GM19238 (cell line): ENCODE measurements around the gene HCN1.
"Not testable (repeated sequence)": the region's sequence is repeated elsewhere in the genome, so short reads cannot be mapped to it uniquely, and the experiment has no call there.

ENCODE experiments used
- DNase-seq: peaks from one replicate; pipeline ENCODE4 v3.0.0; 2011; ENCODE audit warnings: low spot score; ENCODE audit not compliant: insufficient read length

The HCN1 gene

GRCh38 chr5:45617859-45618416, 78.2 kb downstream of the HCN1 start:
- no peak for DNase-seq

GRCh38 chr5:45609661-45610060, 86.5 kb downstream of the HCN1 start:
- DNase-seq: no peak

GRCh38 chr5:45604092-45604491, 92.1 kb downstream of the HCN1 start:
- DNase-seq: no peak

GRCh38 chr5:45601424-45601823, 94.8 kb downstream of the HCN1 start:
- DNase-seq: no peak

- DNase-seq: no peak
Observed at GRCh38 chr5:45596320-45596719, 99.9 kb downstream of the HCN1 start.

DNA sequence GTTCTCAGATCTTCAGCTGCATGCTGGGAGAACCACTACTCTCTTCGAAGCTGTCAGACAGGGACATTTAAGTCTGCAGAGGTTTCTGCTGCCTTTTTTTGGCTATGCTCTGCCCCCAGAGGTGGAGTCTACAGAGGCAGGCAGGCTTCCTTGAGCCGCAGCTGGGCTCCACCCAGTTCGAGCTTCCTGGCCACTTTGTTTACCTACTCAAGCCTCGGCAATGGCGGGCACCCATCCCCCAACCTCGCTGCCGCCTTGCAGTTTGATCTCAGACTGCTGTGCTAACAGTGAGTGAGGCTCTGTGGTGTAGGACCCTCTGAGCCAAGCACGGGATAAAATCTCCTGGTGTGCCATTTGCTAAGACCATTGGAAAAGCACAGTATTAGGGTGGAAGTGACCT, 110.2 kb downstream of the HCN1 start:
- DNase-seq: not testable (repeated sequence)

DNA sequence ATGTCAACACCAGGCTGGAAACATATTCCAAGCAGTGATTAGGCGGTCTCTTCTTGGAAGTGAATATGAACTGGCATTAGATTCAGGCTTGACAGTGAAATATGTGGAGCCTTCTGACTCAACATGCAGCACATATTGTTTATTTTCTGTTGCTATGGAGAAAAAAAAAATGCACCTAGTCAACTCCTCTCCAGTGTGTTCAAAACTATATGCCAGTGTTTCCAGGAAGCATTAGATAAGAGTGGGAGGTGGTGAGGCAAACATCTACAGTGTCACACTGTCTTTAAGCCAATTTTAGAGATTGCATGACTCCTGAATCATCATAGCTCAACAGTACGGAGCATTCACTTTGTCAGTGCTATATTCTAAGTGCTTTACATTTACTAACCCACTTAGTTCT, 117.9 kb downstream of the HCN1 start:
- no peak for DNase-seq

DNA sequence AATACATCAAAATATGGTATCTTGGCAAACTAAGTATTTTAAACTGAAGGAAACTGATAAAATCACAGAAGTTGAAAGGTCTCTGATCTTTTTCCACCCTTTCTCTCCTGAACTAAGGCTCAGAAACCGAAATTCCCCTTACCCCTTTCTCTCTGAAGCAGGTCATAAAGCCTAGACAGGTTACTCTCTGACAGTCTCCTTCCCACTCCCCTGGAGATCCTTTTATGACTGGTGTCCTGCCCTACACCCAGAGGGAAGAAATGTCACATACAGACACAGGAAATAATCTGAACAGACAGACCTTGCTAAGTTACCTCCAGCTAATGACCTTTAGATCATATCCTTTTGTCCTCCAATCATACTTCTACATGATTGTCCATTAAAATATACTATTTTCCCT, 127.4 kb downstream of the HCN1 start:
- no peak for DNase-seq

DNA sequence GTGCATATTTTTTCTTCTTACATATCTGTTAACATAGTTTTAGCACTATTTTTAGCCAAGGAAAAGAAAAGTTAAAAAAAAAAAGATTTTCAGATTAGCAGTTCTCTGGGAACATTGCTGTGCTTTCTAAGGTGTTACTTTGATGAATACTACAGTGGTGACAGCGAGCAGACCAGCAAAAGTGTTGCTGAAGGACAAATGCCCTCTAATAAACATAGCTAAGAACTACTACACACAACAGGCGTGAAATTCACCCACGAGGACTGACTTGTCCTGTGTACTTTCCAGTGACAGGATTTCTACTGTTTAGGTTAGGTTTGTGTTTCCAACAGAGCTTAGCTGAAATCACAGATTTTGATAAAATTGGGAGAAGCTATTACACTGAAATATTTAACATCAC, 153.8 kb downstream of the HCN1 start:
- DNase-seq: no peak

DNA sequence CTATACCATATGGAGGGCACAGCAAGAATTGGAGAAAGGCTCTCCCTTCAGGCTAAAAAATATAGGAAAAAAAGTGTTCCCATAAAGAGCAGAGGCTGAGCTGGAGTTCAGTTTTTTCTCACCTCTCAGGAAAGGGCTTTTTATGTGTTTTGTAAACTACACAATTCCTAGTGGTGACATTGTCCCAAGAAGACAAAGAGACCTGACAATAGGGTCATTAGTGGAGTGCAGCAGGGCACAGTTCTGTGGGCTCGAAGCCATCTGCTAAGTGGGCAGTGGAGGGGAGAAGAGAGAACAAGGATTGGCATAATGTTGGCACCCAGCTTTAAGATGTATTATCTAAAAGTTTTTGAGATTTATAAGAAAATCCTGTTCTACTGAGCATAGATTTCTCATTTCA, 162.5 kb downstream of the HCN1 start:
- DNase-seq: no peak

- DNase-seq: no peak
Observed at GRCh38 chr5:45532826-45533624, 163.2 kb downstream of the HCN1 start.

DNA sequence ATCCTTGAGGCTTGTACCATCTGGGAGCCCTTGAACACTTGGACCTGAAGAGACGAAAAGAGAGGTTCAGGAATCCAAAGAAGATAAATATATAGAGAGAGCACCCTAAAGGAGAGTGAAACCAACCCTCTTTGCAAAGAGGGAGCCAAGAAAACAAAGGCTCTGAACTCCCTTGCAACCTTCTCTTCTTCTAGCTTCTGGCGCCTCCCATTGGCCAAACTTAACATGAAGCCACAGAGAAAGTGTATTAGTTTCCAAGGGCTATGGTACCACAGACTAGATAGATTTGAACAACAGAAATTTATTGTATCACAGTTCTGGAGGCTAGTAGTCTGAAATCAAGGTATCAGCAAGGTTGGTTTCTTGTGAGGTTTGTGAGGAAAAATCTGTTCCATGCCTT, 175.1 kb downstream of the HCN1 start:
- no peak for DNase-seq

DNA sequence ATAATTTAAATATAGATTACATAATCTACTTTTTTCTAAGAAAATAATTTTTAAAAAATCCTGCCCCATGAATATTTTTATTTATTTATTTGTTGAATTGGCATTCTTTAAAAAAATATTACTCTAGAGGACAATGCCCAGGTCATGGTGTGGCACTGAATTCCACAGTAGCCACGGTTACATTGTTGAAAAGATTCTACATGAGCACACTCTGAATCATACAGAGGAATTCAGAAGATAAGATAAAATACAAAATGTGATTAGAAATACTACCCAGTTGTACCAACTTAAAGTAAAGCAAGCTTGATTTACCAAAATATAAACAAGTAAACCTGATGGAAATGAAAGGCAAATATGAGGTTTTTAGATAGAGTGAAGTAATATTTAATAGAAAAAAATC, 183.7 kb downstream of the HCN1 start:
- no peak for DNase-seq

- no peak for DNase-seq
Observed at GRCh38 chr5:45509371-45509770, 186.8 kb downstream of the HCN1 start.

- no peak for DNase-seq
Observed at GRCh38 chr5:45508135-45508534, 188.0 kb downstream of the HCN1 start.

DNA sequence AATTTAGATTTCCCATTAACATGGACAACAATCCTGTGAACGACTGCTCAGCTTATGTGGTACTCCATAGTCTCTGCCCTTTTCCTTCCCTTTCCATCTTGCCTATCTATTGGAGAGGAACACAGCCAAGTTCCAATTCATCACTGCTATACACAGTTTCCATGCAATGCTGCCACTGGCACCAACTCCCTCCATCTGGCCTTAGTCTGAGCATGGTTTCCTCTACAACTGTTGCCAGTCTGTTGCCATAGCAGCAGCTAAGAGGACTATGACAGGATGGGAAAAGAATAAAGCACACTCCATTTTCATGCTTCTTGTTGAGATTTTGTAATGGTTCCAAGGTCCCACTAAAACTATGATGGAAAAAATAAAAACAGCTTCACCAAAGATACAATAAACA, 189.0 kb downstream of the HCN1 start:
- DNase-seq: no peak

GRCh38 chr5:45499006-45499405, 197.2 kb downstream of the HCN1 start:
- not testable (repeated sequence) for DNase-seq

DNA sequence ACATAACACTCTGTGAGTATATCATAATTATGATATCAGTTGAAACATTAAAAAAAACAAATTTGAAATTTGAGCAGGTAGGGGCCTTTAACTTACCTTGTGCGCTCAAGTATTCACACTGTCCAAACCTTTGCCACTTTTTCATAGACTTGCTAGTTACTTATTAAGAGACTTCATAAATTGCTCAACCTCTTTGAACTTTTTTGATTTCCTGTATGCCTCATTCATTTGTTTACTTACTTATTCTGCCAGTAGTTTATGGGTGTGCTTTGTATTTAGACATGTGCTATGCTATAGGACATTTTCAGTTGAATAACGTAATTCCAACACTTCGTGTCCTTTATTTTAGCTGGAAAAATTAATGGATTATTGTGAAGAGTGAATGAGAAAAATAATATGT, 204.8 kb downstream of the HCN1 start:
- DNase-seq: no peak

DNA sequence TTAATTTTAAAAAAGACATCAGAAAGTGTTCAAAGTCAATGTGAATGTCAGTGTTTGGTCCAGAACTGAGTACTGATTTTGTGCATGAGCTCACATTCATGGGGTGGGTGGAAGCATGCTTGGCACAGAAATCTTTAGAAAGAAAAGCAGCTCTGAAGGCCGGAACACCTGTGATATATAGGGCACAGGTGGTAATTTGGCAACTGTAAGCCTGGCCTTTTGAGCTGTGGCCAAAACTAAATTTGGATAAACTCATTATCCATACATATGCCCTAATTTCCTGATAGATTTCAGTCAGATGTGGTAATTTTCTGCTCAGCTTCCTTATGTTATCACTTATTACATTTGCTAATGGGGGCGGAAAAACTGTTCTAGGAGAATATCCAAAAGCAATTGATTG, 211.4 kb downstream of the HCN1 start:
- no peak for DNase-seq

- DNase-seq: no peak
Observed at GRCh38 chr5:45454114-45454513, 242.1 kb downstream of the HCN1 start.

DNA sequence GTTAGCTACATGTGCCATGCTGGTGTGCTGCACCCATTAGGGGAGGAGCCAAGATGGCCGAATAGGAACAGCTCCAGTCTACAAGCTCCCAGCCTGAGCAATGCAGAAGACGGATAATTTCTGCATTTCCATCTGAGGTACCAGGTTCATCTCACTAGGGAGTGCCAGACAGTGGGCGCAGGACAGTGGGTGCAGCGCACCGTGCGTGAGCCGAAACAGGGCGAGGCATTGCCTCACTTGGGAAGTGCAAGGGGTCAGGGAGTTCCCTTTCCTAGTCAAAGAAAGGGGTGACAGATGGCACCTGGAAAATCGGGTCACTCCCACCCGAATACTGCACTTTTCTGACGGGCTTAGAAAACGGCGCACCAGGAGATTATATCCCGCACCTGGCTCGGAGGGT, 251.3 kb downstream of the HCN1 start:
- DNase-seq: not testable (repeated sequence)

GRCh38 chr5:45440466-45440865, 255.7 kb downstream of the HCN1 start:
- no peak for DNase-seq

- no peak for DNase-seq
Observed at GRCh38 chr5:45437752-45438151, 258.4 kb downstream of the HCN1 start.
